Fibroblast of peridontal ligament (primary cell): Measurements from ENCODE around the gene ZNF536.

Source experiments
- DNase-seq: peaks from one replicate; pipeline ENCODE4 v3.0.0-alpha.2; 2010; ENCODE audit errors: extremely low read depth

Gene ZNF536

GRCh38 chr19:30371960-30372824 is at the start of gene ZNF536:
Gene ZNF536, plus strand, starts transcription at chr19:30372384. Its CDS starts 71,179 bp downstream, at chr19:30443563.
- no peak for DNase-seq

GRCh38 chr19:30322641-30323320 is 49.4 kb upstream of the ZNF536 start:
- DNase-seq, result no peak

GRCh38 chr19:30323904-30324303 is 48.3 kb upstream of the ZNF536 start:
- DNase-seq, result no peak

GRCh38 chr19:30324982-30325381 is 47.2 kb upstream of the ZNF536 start:
- DNase-seq, result no peak

- DNase-seq, result no peak
Observed at GRCh38 chr19:30325676-30326392, 46.4 kb upstream of the ZNF536 start.

GRCh38 chr19:30326393-30326710 is 45.8 kb upstream of the ZNF536 start:
- DNase-seq, result no peak

- no peak for DNase-seq
Observed at GRCh38 chr19:30327331-30327730, 44.9 kb upstream of the ZNF536 start.

GRCh38 chr19:30328096-30328495 is 44.1 kb upstream of the ZNF536 start:
- DNase-seq, result no peak

- no peak for DNase-seq
Observed at GRCh38 chr19:30330266-30330665, 41.9 kb upstream of the ZNF536 start.

- DNase-seq, result no peak
Observed at GRCh38 chr19:30332445-30333234, 39.5 kb upstream of the ZNF536 start.

- DNase-seq, result no peak
Observed at GRCh38 chr19:30333291-30334065, 38.7 kb upstream of the ZNF536 start.

- no peak for DNase-seq
Observed at GRCh38 chr19:30334841-30335240, 37.3 kb upstream of the ZNF536 start.

GRCh38 chr19:30335306-30335886 is 36.8 kb upstream of the ZNF536 start:
- no peak for DNase-seq

- DNase-seq, result no peak
Observed at GRCh38 chr19:30336290-30336689, 35.9 kb upstream of the ZNF536 start.

- no peak for DNase-seq
Observed at GRCh38 chr19:30338041-30338456, 34.1 kb upstream of the ZNF536 start.

GRCh38 chr19:30338878-30339623 is 33.1 kb upstream of the ZNF536 start:
- no peak for DNase-seq

GRCh38 chr19:30339624-30340525 is 32.3 kb upstream of the ZNF536 start:
- DNase-seq, result no peak

GRCh38 chr19:30340771-30341561 is 31.2 kb upstream of the ZNF536 start:
- DNase-seq, result no peak
